GM23338 (cell line): ENCODE results near the gene AQP6. TPM values are rescaled to one million over a fixed set of nuclear protein-coding genes. Genes with fewer than 3 reads are reported as not detected.

Experiments
- ATAC-seq: fragments of 200-7000 bp; cut with Tn5 transposase; 3 replicates; pipeline ENCODE4 v1.9.1; 2020
- DNase-seq: peaks from one replicate; pipeline ENCODE4 v3.0.0-alpha.2; 2015; ENCODE audit warnings: low spot score
- H2AFZ ChIP-seq: fragments of 200-600 bp; sonication (generic); 2 replicates; pipeline ENCODE4 v1.8.0; 2016; ENCODE audit warnings: antibody characterized with exemption, mild to moderate bottlenecking, moderate library complexity
- H3F3A ChIP-seq: fragments of 200-600 bp; sonication (generic); replicated peaks from 2 replicates; pipeline ENCODE4 v1.8.0; 2017; ENCODE audit warnings: antibody characterized with exemption, mixed run types, low read depth
- H3K27ac ChIP-seq: fragments of 200-600 bp; sonication (generic); 2 replicates; pipeline ENCODE4 v1.6.1; 2016; ENCODE audit warnings: low read depth
- H3K27me3 ChIP-seq: fragments of 200-600 bp; sonication (generic); 2 replicates; pipeline ENCODE4 v1.8.0; 2016; ENCODE audit warnings: mild to moderate bottlenecking, mixed run types, moderate library complexity; ENCODE audit not compliant: insufficient read depth
- H3K36me3 ChIP-seq: fragments of 200-600 bp; sonication (generic); 2 replicates; pipeline ENCODE4 v1.8.0; 2016; ENCODE audit warnings: mild to moderate bottlenecking; ENCODE audit not compliant: insufficient read depth
- H3K4me1 ChIP-seq: fragments of 200-600 bp; sonication (generic); 2 replicates; pipeline ENCODE4 v1.8.0; 2016; ENCODE audit warnings: mild to moderate bottlenecking, moderate library complexity; ENCODE audit not compliant: insufficient read depth
- H3K4me2 ChIP-seq: fragments of 200-600 bp; sonication (generic); 2 replicates; pipeline ENCODE4 v1.7.1; 2017; ENCODE audit warnings: mixed run types
- H3K4me3 ChIP-seq: fragments of 200-600 bp; sonication (generic); 2 replicates; pipeline ENCODE4 v1.6.1; 2016; ENCODE audit warnings: mixed run types
- H3K79me2 ChIP-seq: fragments of 200-600 bp; sonication (generic); replicated peaks from 2 replicates; pipeline ENCODE4 v1.8.0; 2017; ENCODE audit warnings: mild to moderate bottlenecking; ENCODE audit not compliant: insufficient read depth
- H3K9me2 ChIP-seq: fragments of 200-600 bp; sonication (generic); 2 replicates; pipeline ENCODE4 v1.8.0; 2017; ENCODE audit not compliant: insufficient read depth
- H4K20me1 ChIP-seq: fragments of 200-600 bp; sonication (generic); replicated peaks from 2 replicates; pipeline ENCODE4 v1.8.0; 2017; ENCODE audit warnings: mild to moderate bottlenecking; ENCODE audit not compliant: insufficient read depth
- H3K27ac Mint-ChIP-seq: 2 replicates; pipeline ENCODE4 v1.8.0; 2020; ENCODE audit warnings: inconsistent platforms, mild to moderate bottlenecking, moderate library complexity, mixed read lengths
- H3K27me3 Mint-ChIP-seq: 3 replicates; pipeline ENCODE4 v1.8.0; 2022; ENCODE audit warnings: low read depth, mild to moderate bottlenecking, moderate library complexity, mixed read lengths, inconsistent platforms; ENCODE audit not compliant: insufficient read depth, poor library complexity
- H3K36me3 Mint-ChIP-seq: 3 replicates; pipeline ENCODE4 v1.8.0; 2021; ENCODE audit warnings: low read depth, mild to moderate bottlenecking, inconsistent platforms, moderate library complexity, mixed read lengths
- H3K4me1 Mint-ChIP-seq: 3 replicates; pipeline ENCODE4 v1.8.0; 2020; ENCODE audit warnings: mild to moderate bottlenecking, inconsistent platforms, mixed read lengths
- H3K4me3 Mint-ChIP-seq: 3 replicates; pipeline ENCODE4 v1.8.0; 2021; ENCODE audit warnings: moderate library complexity, mild to moderate bottlenecking, inconsistent platforms, mixed read lengths
- H3K9me3 Mint-ChIP-seq: 3 replicates; pipeline ENCODE4 v1.8.0; 2020; ENCODE audit warnings: moderate library complexity, mild to moderate bottlenecking, inconsistent platforms, mixed read lengths
- ETS1 ChIP-seq: IDR thresholded peaks from 2 replicates; pipeline ENCODE4 v1.6.1; 2016; ENCODE audit warnings: antibody characterized with exemption
- EZH2 ChIP-seq: fragments of 200-600 bp; sonication (generic); IDR thresholded peaks from one replicate; pipeline ENCODE4 v1.8.0; 2017; ENCODE audit warnings: antibody characterized with exemption, mild to moderate bottlenecking, low read depth; ENCODE audit not compliant: unreplicated experiment
- REST ChIP-seq: IDR thresholded peaks from one replicate; pipeline ENCODE4 v1.6.1; 2018; ENCODE audit warnings: antibody characterized with exemption; ENCODE audit not compliant: unreplicated experiment
- STAT1 ChIP-seq: IDR thresholded peaks from one replicate; pipeline ENCODE4 v1.6.1; 2016; ENCODE audit warnings: antibody characterized with exemption; ENCODE audit not compliant: unreplicated experiment
- ZNF114 ChIP-seq: fragments of 250-450 bp; sonication (Bioruptor Pico); IDR thresholded peaks from 2 replicates; pipeline ENCODE4 v1.5.0; 2020; ENCODE audit warnings: mild to moderate bottlenecking, moderate library complexity
- ZNF331 ChIP-seq: fragments of 250-450 bp; sonication (Bioruptor Pico); IDR thresholded peaks from 2 replicates; pipeline ENCODE4 v1.5.0; 2020; ENCODE audit warnings: low read depth, mild to moderate bottlenecking, moderate library complexity
- polyA plus RNA-seq: library from polyadenylated mRNA; unstranded; fragments of >200 nt; fragmentation: Nextera tagmentation; extraction: Ambion mirVana; gene quantifications from 2 replicates; pipeline ENCODE4 v1.2.1, GENCODE V29; 2016
- total RNA-seq: library from RNA; depleted of rRNA; stranded (reverse); fragments of >200 nt; shearing (Covaris generic); gene quantifications from 2 replicates; pipeline ENCODE4 v1.2.3, GENCODE V29; 2014
- TF ChIP-seq, protein P1 (sequence below): fragments of 250-450 bp; sonication (Bioruptor Pico); IDR thresholded peaks from 2 replicates; pipeline ENCODE4 v1.5.0; 2020; ENCODE audit warnings: mild to moderate bottlenecking, moderate library complexity

Gene AQP6
- total and polyA plus RNA-seq, 2 experiments from 2014 or later, result 0.08 TPM; not detected in 1

DNA sequence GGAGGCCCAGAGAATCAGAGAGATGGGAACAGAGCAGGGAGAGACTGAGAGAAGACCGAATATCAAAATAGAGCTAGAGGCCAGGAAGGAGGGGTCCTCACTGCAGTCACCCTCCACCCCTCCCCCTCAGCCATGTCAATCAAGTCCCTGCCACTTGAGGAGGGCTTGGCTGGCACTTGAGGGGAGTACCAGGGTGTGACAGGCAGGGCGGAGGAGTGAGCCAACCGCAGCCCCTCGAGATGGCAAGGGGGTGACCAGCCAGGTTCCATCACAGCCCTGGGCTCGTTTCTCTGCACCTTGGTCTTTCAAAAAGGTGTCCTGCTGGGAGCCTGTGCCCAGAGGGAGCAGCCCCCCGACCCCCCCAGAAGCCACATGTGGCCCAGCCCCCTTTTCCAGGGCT lies 6.9 kb upstream of the AQP6 start (continued):
- TF ChIP-seq, protein P1, sequence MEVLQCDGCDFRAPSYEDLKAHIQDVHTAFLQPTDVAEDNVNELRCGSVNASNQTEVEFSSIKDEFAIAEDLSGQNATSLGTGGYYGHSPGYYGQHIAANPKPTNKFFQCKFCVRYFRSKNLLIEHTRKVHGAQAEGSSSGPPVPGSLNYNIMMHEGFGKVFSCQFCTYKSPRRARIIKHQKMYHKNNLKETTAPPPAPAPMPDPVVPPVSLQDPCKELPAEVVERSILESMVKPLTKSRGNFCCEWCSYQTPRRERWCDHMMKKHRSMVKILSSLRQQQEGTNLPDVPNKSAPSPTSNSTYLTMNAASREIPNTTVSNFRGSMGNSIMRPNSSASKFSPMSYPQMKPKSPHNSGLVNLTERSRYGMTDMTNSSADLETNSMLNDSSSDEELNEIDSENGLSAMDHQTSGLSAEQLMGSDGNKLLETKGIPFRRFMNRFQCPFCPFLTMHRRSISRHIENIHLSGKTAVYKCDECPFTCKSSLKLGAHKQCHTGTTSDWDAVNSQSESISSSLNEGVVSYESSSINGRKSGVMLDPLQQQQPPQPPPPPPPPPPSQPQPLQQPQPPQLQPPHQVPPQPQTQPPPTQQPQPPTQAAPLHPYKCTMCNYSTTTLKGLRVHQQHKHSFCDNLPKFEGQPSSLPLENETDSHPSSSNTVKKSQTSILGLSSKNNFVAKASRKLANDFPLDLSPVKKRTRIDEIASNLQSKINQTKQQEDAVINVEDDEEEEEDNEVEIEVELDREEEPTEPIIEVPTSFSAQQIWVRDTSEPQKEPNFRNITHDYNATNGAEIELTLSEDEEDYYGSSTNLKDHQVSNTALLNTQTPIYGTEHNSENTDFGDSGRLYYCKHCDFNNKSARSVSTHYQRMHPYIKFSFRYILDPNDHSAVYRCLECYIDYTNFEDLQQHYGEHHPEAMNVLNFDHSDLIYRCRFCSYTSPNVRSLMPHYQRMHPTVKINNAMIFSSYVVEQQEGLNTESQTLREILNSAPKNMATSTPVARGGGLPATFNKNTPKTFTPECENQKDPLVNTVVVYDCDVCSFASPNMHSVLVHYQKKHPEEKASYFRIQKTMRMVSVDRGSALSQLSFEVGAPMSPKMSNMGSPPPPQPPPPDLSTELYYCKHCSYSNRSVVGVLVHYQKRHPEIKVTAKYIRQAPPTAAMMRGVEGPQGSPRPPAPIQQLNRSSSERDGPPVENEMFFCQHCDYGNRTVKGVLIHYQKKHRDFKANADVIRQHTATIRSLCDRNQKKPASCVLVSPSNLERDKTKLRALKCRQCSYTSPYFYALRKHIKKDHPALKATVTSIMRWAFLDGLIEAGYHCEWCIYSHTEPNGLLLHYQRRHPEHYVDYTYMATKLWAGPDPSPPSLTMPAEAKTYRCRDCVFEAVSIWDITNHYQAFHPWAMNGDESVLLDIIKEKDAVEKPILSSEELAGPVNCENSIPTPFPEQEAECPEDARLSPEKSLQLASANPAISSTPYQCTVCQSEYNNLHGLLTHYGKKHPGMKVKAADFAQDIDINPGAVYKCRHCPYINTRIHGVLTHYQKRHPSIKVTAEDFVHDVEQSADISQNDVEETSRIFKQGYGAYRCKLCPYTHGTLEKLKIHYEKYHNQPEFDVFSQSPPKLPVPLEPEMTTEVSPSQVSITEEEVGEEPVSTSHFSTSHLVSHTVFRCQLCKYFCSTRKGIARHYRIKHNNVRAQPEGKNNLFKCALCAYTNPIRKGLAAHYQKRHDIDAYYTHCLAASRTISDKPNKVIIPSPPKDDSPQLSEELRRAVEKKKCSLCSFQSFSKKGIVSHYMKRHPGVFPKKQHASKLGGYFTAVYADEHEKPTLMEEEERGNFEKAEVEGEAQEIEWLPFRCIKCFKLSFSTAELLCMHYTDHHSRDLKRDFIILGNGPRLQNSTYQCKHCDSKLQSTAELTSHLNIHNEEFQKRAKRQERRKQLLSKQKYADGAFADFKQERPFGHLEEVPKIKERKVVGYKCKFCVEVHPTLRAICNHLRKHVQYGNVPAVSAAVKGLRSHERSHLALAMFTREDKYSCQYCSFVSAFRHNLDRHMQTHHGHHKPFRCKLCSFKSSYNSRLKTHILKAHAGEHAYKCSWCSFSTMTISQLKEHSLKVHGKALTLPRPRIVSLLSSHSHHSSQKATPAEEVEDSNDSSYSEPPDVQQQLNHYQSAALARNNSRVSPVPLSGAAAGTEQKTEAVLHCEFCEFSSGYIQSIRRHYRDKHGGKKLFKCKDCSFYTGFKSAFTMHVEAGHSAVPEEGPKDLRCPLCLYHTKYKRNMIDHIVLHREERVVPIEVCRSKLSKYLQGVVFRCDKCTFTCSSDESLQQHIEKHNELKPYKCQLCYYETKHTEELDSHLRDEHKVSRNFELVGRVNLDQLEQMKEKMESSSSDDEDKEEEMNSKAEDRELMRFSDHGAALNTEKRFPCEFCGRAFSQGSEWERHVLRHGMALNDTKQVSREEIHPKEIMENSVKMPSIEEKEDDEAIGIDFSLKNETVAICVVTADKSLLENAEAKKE (CRISPR knock-in tag), result no peak
- no peak for TF ChIP-seq STAT1

- Histone ChIP-seq H2AFZ (peak overlapping the region; percentile 100; the same call in 1 of the 2 replicates), H3K27ac (no peak overlapping the region), H3K4me2 (peak overlapping the region; percentile 92), H3K36me3 (no peaks in the 10 kb centered on the region), H3F3A (no peaks in the 10 kb centered on the region), H4K20me1 (no peaks in the 10 kb centered on the region), H3K9me2 (no peaks in the 10 kb centered on the region), H3K27me3 (peaks cover 33% of the 10 kb centered on the region), H3K4me3 (peak overlapping the region; percentile 64; the same call in 1 of the 2 replicates), H3K79me2 (no peaks in the 10 kb centered on the region), H3K4me1 (no peaks in the 10 kb centered on the region)
- peaks cover 8% of the 10 kb centered on the region for H3K4me1 Mint-ChIP-seq
- no peak overlapping the region for H3K27ac Mint-ChIP-seq
- DNase-seq (no peak), ATAC-seq (peak; percentile 9)
- H3K27me3 Mint-ChIP-seq, result peaks cover 22% of the 10 kb centered on the region
- no peaks in the 10 kb centered on the region; the same call in 2 of the 3 replicates for H3K36me3 Mint-ChIP-seq
- no peaks in the 10 kb centered on the region for H3K9me3 Mint-ChIP-seq
- peak overlapping the region; percentile 54; the same call in 2 of the 3 replicates for H3K4me3 Mint-ChIP-seq
- no peak for TF ChIP-seq ZNF114
- no peak for TF ChIP-seq STAT1
- TF ChIP-seq ZNF331, result no peak
- no peak for TF ChIP-seq REST
- no peak for TF ChIP-seq ETS1
- TF ChIP-seq EZH2, result no peak
Measured at GRCh38 chr12:49966511-49967041, 6.2 kb upstream of the AQP6 start.
